HTERT RPE-1 (cell line): ENCODE measurements around the gene ASB1.

Experiments
- in situ Hi-C: fragments of 300-500 bp; cut with MboI; formaldehyde crosslinking; loops from 4 replicates; pipeline ENCODE4 v1.14.3; 2020; ENCODE audit warnings: low sequenced_read_pairs

The ASB1 gene

DNA sequence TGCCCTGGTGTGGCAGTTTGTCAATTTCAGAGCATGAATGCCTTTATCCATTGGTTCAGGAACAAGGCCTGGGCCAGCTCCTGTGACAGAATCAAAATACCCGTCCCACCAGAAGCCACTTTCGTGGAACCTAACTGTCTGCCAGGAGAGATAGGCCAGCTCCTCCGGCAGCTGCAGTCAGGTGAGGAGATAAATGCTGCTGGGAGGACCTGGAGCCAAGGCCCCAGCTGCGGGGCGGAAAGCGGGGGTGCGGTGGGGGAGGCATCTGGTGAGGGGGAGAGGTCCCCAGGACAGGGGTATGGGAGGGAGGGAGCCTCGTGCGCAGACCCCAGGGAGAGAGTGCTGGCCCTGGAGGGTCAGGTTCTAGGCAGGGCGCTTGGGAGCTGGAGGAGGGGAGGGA is 4.4 kb upstream of the ASB1 start:
- in situ Hi-C loops = no loop called here

DNA sequence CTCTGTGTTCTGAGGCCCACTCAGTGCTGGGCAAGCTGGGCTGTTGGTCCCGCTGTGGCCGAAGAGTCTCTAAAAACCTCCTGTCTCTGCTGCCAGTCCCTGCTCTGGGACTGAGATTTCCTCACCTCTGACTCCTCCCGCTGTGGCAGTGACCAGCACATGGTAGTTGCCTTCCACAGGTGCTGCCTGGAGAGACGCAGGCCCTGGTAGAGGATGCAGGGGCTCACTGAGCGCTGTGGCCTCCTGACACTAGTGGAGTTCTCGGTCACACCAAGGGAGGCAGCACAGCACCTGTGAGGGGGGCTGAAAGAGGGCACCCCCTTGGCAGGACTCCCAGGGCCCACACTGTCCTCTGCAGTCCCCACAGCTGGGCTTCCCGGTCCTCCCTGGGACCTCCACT is 3.8 kb upstream of the ASB1 start:
- in situ Hi-C loops = no loop called here

DNA sequence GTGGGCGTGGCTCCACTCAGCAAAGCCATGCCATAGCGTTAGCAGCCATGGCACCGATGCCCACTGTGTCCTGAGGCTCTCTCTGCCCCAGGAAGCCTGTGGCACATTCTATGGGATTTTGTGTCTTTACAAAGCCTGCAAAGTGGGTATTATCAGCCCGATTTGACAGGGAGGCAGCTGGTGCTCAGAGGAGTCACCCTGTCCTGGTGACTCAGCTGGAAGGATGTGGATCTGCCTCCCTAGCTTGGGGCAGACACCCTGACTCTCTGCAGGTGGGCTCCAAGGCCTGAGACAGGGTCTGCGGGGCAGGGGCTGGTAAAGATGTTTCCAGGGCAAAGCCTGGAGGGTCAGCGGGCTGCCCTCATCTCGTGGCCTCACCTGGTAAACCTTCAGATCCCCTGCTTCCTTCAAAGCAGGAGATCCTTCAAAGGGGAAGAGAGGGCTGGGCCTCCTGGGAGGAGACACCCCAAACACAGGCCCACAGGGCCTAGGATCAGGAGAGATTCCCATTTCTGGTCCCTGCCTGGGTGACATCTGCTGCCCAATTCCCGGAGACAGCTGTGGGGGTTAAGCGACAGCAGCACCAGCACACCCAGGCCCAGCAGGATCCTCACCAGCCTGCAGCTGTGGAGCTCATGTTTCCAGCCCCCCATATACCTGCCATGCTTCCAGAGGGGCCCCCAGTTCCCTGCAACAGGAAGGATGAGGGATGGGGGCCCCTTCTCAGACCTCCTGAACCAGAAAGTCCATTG is 3.0 kb upstream of the ASB1 start:
- in situ Hi-C loops = no loop called here

DNA sequence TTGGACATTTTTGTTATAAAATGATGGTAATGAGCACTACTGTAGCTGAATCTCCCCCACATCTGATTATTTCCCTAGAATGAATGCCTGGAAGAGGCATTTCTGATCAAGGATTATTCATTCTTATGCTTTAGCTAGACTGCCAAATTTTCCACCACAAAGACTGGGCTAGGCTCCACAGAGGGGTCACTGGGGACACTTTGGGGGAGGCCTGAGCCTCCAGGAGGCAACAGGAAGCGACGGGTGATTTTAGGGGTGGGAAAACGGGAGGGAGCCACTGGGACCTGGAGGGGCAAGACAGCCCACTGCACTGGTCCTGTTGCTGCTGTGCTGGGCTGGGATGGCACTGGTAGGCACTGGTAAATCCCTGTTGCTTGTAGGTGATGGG is 2.4 kb upstream of the ASB1 start:
- in situ Hi-C loops = no loop called here

DNA sequence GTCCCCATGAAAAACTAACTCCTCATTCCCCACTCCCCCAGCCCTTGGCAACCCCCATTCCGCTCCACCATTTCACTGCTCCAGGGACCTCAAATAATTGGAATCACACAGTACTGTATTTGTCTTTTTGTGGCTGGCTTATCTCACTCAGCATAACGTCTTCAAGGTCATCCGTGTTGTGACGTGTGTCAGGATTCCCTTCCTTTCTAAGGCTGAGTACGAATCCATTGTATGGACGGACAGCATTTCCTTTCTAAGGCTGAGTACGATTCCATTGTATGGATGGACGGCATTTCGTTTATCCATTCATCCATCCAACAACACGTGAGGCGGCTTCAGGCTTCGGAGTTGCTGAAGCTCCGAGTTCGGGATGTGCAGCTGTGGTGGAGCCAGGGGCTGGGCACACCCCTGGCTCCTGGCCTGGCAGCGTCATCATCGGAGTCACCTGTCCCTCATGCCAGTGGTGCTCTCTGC is 1.2 kb upstream of the ASB1 start:
- in situ Hi-C loops = no loop called here

DNA sequence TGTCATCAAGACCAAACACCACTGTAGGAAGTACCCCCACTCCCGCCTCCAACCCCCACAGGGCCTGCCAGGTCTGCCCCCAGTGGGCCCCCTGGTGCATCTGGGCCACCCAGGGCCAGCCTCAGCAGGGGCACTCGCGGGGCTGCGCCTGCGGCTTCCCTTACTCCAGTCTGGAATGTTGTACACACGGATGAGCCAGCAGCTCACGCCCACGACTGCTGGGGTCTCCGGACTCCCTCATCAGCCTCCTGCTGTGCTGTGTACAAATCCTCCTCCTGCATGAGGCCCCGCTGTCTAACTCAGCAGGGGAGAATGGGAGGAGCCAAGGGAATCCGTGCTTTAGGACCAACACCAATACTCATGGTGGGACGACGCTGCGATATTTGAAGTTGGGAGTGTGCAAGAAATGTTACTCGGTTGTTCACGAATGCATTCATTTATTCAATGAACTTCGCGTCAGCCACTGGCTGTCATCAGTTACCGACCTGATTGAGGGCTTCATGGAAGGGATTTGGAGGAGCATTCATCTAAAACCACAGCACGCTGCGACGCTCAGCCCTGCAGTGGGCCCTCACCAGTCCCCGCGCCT is 654 bp upstream of the ASB1 start:
- in situ Hi-C loops = no loop called here

DNA sequence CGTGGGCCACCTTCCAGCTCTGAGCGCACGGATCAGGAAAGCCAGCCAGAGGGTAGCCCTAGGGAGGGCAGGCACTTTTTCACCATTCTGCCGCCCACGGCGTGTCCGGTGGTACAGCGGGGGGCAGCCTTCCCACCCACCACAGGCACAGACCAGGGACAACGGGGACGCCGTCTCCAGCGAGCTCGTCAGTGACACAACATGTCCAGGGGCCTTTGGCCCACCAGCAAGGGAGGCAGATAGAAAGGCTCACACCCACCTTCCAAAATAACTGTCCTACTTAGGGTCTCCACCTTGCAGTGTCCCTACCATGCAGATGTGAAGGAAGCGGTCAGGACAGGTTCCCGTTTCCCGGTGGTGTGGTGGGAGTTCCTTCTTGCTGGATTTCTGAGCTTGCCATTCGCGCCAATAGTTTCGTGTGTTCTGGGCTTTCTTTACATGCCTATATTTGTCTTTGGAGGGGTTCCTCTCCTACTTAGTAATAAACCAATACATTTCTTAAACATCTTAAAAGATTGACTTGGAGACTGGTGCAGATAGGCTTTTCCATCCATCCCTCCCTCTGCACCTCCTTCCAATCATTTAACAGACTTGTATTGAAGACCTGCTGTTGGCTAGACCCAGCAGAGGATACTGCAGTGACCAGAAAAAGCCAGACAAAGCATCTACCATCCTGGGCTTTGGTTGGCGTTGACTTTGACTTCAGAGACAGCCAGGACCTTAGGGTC is 872 bp downstream of the ASB1 start:
- in situ Hi-C loops = no loop called here

DNA sequence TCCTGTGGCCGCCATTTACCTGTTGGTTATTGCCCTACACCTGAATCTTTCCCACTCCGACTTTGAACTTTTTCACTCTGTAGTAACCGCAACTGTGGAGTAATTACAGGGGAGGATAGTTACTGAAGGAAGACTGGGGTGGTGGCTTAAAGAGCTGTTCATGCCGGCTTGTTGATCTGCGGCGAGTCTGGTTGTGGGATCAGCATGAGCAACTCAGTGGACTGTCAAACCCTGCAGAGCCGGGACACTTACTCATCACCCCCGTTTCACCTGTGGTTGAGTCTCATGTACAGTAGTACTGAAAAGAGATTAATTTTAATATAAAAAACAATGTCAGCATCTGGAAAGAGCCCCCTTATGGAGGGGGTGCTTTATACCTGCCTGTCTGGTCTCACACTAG is 2.1 kb downstream of the ASB1 start:
- in situ Hi-C loops = no loop called here

DNA sequence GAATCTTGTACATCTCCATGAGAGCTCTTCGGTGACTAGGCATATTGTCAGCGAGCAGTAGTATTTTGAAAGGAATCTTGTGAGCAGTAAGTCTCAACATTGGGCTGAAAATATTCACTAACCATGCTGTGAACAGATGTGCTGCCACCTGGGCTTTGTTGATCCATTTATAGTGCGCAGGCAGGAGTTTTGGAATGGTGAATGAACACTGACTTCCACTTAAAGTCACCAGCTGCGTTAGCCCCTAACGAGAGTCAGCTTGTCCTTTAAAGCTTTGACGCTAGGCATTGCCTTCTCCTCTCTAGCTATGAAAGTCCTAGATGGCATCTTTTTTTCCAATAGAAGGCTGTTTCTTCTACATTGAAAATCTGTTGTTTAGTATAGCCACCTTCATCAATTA is 4.1 kb downstream of the ASB1 start:
- in situ Hi-C loops = no loop called here

DNA sequence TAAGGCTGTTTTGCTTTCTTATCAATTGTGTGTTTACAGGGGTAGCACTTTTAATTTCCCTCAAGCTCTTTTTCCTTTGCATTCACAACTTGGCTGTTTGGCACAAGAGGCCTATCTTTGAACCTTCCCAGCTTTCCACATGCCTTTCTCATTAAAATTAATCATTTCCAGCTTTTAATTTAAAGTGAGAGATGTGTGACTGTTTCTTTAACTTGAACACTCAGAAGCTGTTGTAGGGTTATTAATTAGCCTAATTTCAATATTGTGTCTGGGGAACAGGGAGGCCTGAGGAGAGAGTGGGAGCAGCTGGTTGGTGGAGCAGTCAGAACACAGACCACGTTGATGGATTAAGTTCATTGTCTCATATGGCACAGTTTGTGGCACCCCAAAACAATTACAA is 4.7 kb downstream of the ASB1 start:
- in situ Hi-C loops = no loop called here

DNA sequence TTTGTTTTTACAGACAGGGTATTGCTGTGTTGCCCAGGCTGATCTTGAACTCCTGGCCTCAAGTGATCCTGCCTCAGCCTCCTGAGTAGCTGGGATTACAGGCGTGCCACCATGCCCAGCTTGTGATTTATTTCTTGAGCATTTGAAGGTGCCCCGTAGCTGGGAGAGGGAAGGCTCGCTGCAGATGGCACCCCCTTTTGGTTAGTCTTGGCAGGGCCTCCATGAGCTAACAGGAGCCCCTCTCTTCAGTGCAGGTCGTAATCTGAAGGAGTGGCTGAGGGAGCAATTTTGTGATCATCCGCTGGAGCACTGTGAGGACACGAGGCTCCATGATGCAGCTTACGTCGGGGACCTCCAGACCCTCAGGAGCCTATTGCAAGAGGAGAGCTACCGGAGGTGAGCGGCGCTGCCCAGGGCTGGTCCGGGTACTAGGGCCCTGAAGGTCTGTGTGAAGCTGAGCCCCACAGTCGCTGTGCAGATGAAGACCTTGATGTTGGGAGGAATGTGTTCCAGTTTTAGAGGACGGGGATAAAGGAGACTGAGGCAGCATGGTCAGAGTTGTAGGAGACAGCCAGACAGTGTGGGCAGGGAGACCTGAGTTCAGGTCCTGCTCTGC is 6.7 kb downstream of the ASB1 start:
- in situ Hi-C loops = no loop called here

DNA sequence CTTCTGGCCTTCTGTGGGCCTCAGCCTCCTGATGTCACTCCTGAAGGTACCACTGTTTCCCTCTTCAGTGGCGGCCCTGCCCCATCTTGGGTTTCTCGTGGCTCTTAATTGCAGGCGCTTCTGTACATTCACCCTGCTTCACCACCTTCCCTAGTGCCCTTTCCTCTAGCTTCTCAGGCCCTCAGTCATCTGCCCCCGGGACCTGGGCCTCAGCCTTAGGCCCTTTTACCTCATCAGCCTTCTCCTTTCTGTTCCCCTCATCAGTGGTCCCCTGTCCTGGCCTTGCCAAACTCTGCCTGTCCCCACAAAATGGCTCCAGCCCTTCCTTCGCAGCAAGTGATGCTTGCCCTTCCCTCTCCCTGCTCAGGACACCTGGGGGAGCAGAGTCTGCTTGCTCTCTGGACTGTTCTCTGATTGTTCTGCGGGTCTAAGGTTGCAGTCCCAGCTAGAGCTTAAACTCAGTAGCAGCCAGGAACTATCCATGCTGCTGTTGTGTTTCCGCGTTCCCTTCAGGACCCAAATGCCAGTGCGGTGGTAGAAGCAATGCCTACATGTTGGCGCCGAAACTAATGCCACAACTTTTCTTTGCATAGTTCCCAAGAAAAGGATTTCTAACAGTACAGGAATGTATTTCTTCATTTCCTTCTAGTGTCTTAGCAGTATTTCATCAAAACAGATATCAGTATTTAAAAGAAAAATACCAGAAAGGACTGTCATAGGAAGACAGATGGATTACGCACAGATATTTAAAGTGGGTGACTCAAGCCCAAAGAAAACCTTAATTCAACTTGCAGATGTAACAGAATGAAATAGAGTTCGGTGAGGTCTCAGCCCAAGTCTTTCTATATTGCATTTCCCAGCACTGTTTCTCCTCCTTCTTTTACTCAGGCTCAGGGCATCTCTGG is 7.5 kb downstream of the ASB1 start:
- in situ Hi-C loops = no loop called here

DNA sequence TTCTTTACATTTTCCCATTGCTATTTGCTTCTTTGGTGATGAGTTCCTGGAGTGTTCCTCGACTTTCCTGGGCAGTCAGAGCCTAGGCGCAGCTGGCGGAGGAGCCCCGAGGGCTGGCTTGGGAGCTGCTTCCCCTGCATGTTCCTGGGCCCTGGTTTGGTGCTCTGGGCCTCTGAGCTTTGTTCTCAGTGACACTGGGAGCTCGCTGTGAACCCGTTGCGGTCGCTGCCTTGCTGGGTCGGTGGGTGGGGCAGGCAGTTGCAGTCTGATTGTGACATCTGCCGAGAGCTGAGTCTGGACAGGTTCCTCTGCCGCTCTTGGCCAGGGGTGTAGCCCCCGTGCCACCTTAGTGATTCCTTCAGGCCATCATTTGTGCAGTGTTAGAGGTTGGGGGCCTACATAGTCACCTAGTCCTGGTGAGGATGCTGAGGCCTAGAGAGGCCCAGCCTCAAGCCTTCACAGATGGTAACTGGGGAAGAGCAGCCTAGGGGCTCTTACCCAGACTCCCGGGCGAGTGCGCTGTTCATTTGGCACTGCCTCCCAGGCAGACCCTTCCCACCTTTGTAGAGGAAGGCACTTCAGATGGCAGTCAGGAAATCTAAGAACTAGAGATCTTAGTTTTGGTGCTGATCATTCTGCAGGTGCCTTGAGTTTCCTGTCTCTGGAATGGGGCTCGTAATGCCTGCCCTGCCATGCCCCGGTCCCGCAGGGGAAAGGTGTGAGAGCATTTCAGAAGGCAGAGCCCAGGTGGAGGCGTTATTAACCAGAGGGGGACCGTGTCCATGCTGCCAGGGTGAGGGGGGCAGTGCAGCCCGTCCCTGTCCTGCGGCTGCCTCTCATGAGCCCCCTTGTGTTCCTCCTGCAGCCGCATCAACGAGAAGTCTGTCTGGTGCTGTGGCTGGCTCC is 8.4 kb downstream of the ASB1 start:
- in situ Hi-C loops = no loop called here

DNA sequence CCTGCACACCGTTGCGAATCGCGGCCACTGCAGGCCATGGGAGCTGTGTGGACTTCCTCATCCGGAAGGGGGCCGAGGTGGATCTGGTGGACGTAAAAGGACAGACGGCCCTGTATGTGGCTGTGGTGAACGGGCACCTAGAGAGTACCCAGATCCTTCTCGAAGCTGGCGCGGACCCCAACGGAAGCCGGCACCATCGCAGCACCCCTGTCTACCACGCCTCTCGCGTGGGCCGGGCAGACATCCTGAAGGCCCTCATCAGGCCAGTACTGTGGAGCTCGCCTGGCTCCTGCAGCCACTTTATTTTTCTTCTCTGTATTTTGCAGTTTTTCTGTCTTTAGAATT is 9.0 kb downstream of the ASB1 start:
- in situ Hi-C loops = no loop called here

DNA sequence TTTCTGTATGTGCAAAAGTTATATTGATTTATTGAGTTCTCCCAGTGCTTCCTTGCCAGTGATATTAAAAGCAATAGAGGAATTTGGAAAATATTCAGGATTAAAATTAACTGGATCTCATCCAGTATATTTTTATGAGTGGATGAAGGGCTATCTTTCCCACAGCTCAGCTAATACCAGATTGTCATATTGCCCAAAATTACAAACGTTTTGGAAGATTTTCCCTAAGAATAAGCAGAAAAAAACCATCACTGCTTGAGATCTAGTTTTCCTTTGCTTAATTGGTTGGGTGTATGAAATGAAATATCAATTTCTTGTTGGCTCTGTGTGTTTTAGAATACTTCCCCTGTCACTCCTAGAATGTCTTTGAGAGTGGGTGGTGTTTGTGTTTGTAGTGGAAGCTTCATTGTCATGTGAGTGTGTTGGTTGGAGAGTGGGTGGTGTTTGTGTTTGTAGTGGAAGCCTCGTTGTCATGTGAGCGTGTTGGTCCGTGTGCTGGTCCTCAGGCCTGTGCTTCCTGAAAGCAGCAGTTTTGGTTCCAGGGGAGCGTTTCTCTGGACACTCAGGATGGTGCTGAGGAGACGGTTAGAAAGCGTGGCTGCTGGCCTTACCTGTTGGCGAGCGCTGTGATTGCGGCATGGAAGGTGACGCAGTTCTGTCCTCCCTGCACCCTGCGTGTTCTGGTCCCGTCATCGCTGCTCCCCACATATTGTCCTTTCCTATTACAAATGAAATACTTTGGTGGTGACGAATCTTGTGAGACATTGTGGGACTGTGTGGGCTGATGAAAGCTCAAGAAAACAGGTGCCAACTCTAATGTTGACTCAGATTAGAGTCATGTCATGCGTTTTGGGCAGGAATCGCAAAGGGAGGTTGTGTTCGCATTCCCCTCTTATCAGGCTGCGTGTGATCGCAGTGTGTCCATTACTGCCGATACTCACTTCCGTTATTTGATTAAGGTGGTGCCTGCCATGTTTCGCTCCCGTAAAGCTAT is 12.4 kb downstream of the ASB1 start:
- in situ Hi-C loops = no loop called here

DNA sequence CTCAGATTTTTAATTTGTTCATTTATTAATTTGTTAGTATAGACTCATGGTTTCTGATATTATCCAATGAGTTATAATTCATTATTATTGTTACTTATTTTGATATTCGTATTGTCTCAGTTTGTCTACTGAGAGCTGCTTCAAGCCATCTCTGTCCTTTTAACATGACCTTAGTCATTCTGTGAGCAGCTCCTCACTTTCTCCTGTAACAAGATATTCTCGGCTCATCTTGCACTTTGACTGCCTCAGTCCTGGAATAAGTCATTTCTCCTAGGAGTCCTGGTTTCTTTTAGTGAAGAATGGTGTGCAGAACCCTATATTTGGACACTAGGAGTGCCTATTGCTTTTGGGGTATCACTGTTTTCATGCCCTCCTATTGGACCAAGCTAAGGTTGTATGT is 13.2 kb downstream of the ASB1 start:
- in situ Hi-C loops = no loop called here

DNA sequence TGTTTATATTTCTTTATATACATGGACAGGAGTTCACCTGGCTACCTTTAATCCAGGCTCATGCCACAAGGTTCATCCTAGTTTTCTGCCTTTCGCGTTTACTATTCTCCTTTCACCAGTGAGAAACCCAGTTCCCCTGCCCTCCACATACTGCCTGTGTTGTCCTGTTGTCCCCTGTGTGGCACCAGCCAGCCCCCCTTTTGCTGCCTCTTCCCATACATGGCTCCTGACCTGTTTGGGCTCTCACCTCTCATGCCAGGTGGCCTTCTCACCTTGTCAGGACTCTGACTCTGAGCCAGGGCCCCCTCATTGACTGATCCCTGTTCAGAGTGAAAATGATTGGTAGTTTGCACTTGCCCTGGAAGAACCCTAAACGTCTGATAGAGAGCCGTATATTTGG is 13.6 kb downstream of the ASB1 start:
- in situ Hi-C loops = no loop called here

DNA sequence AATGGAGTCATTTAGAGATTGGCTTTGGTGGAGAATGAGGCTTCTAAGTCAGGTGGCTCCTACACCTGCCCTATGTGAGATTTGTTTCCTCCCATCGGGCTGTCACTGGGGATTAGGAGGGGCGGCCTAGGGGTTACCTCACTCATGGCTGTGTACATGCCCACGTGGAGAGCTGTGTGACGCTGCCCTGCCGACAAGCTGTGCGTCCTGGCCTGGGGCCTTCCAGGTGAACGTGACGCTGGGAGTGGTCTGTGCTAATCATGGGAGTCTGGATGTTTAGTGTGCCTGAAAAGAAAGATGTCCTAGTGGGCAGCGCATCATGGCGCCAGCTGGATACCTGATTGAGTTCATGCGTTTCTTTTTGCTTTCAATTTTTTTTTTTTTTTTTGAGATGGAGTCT is 14.0 kb downstream of the ASB1 start:
- in situ Hi-C loops = no loop called here
